K562 (cell line): Measurements from ENCODE around the gene OR5B21. TPM values are rescaled to one million over a fixed set of nuclear protein-coding genes. Genes with fewer than 3 reads are reported as not detected.

Source experiments
- ATAC-seq: fragments of 200-7000 bp; cut with Tn5 transposase; 3 replicates; pipeline ENCODE4 v1.9.1; 2020; ENCODE audit warnings: moderate library complexity
- BruUV-seq: library from RNA; stranded (reverse); fragments of 400-500 nt; replicated peaks from 2 replicates; lab custom pipeline; 2021; lab: Mats Ljungman, UMichigan
- CTCF ChIA-PET: fragments of 300-600 bp; formaldehyde crosslinking; extraction: SDS; loops from one replicate; lab custom pipeline; 2021; ENCODE audit warnings: low intra/inter-chr PET ratio; lab: Yijun Ruan, JAX
- POLR2A ChIA-PET: fragments of 300-600, 350-650 bp; sonication (Branson Sonifier 250); formaldehyde crosslinking; extraction: SDS; loops from one replicate; lab custom pipeline; 2021; ENCODE audit warnings: antibody characterized with exemption, inconsistent platforms; lab: Yijun Ruan, JAX
- DNase-seq, 4 experiments: peaks; one replicate each; pipeline versions ENCODE4 v3.0.0 to v3.0.0-alpha.2; 2011 to 2018; ENCODE audit warnings: low spot score in 3 of 4, mixed read lengths in 3 of 4; ENCODE audit errors: extremely low read depth in 1 of 4
- FAIRE-seq: peaks from 2 replicates; lab custom pipeline; 2011; peaks lifted over from hg19 to GRCh38; lab: Jason Lieb, UNC
- H2AFZ ChIP-seq: 2 replicates; pipeline ENCODE4 v1.6.0; 2011; ENCODE audit warnings: low read depth, low read length, control low read depth, inconsistent platforms
- H3K27ac ChIP-seq: fragments of 200-600 bp; 3 replicates; pipeline ENCODE4 v1.8.0; 2011; ENCODE audit warnings: low read depth, mild to moderate bottlenecking, control low read depth, inconsistent platforms, low read length, moderate library complexity, mixed read lengths; ENCODE audit errors: extremely low read depth
- H3K27me3 ChIP-seq, 2 experiments: fragments of 300-600 bp in 1 of 2; 2 replicates in 1 of 2; 3 replicates in 1 of 2; pipeline versions ENCODE4 v1.6.0 to v1.8.0; 2011; ENCODE audit warnings: inconsistent platforms in 2 of 2, low read length in 2 of 2, mild to moderate bottlenecking in 1 of 2, mixed read lengths in 1 of 2, moderate library complexity in 1 of 2; ENCODE audit not compliant: control insufficient read depth in 2 of 2, insufficient read depth in 2 of 2
- H3K36me3 ChIP-seq: fragments of 300-600 bp; 3 replicates; pipeline ENCODE4 v1.8.0; 2011; ENCODE audit warnings: mild to moderate bottlenecking, low read length, inconsistent platforms; ENCODE audit not compliant: control insufficient read depth, insufficient read depth
- H3K4me1 ChIP-seq, 2 experiments: fragments of 200-600 bp in 1 of 2; replicated peaks in 1 of 2; 2 replicates in 1 of 2; 3 replicates in 1 of 2; pipeline versions ENCODE4 v1.5.1 to v1.8.0; 2011; ENCODE audit warnings: inconsistent platforms in 2 of 2, low read length in 2 of 2, mild to moderate bottlenecking in 1 of 2, mixed read lengths in 1 of 2, moderate library complexity in 1 of 2; ENCODE audit not compliant: control insufficient read depth in 2 of 2, insufficient read depth in 2 of 2
- H3K4me2 ChIP-seq: 2 replicates; pipeline ENCODE4 v1.6.1; 2011; ENCODE audit warnings: low read length, control low read depth, inconsistent platforms, mixed read lengths; ENCODE audit not compliant: insufficient read depth
- H3K4me3 ChIP-seq: fragments of 200-600 bp; sonication (generic), shearing (Covaris generic); 2 replicates; pipeline ENCODE4 v1.5.1; 2016; ENCODE audit warnings: control low read depth, inconsistent platforms
- H3K79me2 ChIP-seq: fragments of 200-600 bp; 3 replicates; pipeline ENCODE4 v1.8.0; 2011; ENCODE audit warnings: low read length, inconsistent platforms; ENCODE audit not compliant: control insufficient read depth, insufficient read depth
- H3K9ac ChIP-seq, 2 experiments: 2 replicates each; pipeline versions ENCODE4 v1.6.0 to v1.6.1; 2011; ENCODE audit warnings: low read depth in 2 of 2, low read length in 2 of 2, control low read depth in 1 of 2, inconsistent platforms in 1 of 2, mild to moderate bottlenecking in 1 of 2, mixed read lengths in 1 of 2; ENCODE audit not compliant: insufficient read depth in 1 of 2
- H3K9me1 ChIP-seq: one replicate; pipeline ENCODE4 v1.6.0; 2011; ENCODE audit warnings: inconsistent platforms, mild to moderate bottlenecking, low read length, moderate library complexity; ENCODE audit not compliant: control insufficient read depth, insufficient read depth
- H3K9me3 ChIP-seq: replicated peaks from 2 replicates; pipeline ENCODE4 v1.5.1; 2011; ENCODE audit warnings: low read depth, low read length, inconsistent platforms; ENCODE audit not compliant: control insufficient read depth, insufficient read depth
- H4K20me1 ChIP-seq: replicated peaks from 2 replicates; pipeline ENCODE4 v1.6.1; 2011; ENCODE audit warnings: low read length, inconsistent platforms, mixed read lengths; ENCODE audit not compliant: control insufficient read depth, insufficient read depth
- ATF7 ChIP-seq: fragments of 450-650 bp; IDR thresholded peaks from 2 replicates; pipeline ENCODE4 v1.7.1; 2014; ENCODE audit warnings: mild to moderate bottlenecking, moderate library complexity
- CREBBP ChIP-seq: IDR thresholded peaks from one replicate; pipeline ENCODE4 v1.6.1; 2012; ENCODE audit warnings: low read depth, mild to moderate bottlenecking, control low read depth, inconsistent platforms, low read length
- ELF1 ChIP-seq: fragments of 200-800 bp; sonication (Bioruptor generic); IDR thresholded peaks from 2 replicates; pipeline ENCODE4 v1.6.1; 2016; ENCODE audit warnings: missing genetic modification characterization, missing compliant biosample characterization
- FOXA3 ChIP-seq, 2 experiments: fragments of 450-650 bp in 1 of 2; sonication (generic) in 1 of 2; formaldehyde crosslinking; IDR thresholded peaks in 1 of 2; conservative IDR thresholded peaks in 1 of 2; 2 replicates each; pipeline versions ENCODE4 v1.4.0 to v1.8.0; 2020 to 2022; ENCODE audit warnings: mild to moderate bottlenecking in 2 of 2, missing genetic modification reagents in 1 of 2
- FOXM1 ChIP-seq, 2 experiments: fragments of 450-650 bp in 1 of 2; sonication (generic) in 1 of 2; formaldehyde crosslinking in 1 of 2; IDR thresholded peaks; 2 replicates each; pipeline versions ENCODE4 v1.6.1 to v1.9.0; 2017 to 2022; ENCODE audit warnings: low read depth in 2 of 2, mild to moderate bottlenecking in 2 of 2, missing genetic modification reagents in 1 of 2, moderate library complexity in 1 of 2
- GABPA ChIP-seq: fragments of 200-800 bp; sonication (Bioruptor generic); conservative IDR thresholded peaks from 2 replicates; pipeline ENCODE4 v1.6.1; 2016; ENCODE audit warnings: low read depth, missing genetic modification characterization, missing compliant biosample characterization
- GATAD2B ChIP-seq: fragments of 450-650 bp; IDR thresholded peaks from 2 replicates; pipeline ENCODE4 v1.6.1; 2017; ENCODE audit warnings: mild to moderate bottlenecking, borderline replicate concordance
- HOMEZ ChIP-seq: fragments of 250-450 bp; sonication (Bioruptor Pico); IDR thresholded peaks from 2 replicates; pipeline ENCODE4 v1.4.0; 2020; ENCODE audit warnings: mild to moderate bottlenecking, moderate library complexity
- JUNB ChIP-seq: fragments of 450-650 bp; formaldehyde crosslinking; conservative IDR thresholded peaks from 2 replicates; pipeline ENCODE4 v1.4.0; 2020; ENCODE audit warnings: mild to moderate bottlenecking
- MCM7 ChIP-seq, 2 experiments: fragments of 450-650 bp; IDR thresholded peaks; 2 replicates each; pipeline ENCODE4 v1.6.1; 2016 to 2018
- PCBP1 ChIP-seq: fragments of 200-400 bp; formaldehyde crosslinking; IDR thresholded peaks from 2 replicates; pipeline ENCODE4 v1.6.1; 2018; ENCODE audit warnings: mild to moderate bottlenecking, low read depth, low read length; ENCODE audit not compliant: poor library complexity, severe bottlenecking
- SLC30A9 ChIP-seq: fragments of 250-450 bp; sonication (Bioruptor Pico); IDR thresholded peaks from 2 replicates; pipeline ENCODE4 v1.8.0; 2022; ENCODE audit warnings: mild to moderate bottlenecking, moderate library complexity
- TCF3 ChIP-seq: sonication (generic); formaldehyde crosslinking; IDR thresholded peaks from 2 replicates; pipeline ENCODE4 v1.4.0; 2020; ENCODE audit warnings: mild to moderate bottlenecking, missing genetic modification reagents
- TRIM25 ChIP-seq: fragments of 450-650 bp; IDR thresholded peaks from 2 replicates; pipeline ENCODE4 v1.7.0; 2016; ENCODE audit warnings: borderline replicate concordance
- ZBTB26 ChIP-seq: fragments of 450-650 bp; formaldehyde crosslinking; IDR thresholded peaks from 2 replicates; pipeline ENCODE4 v1.4.0; 2022; ENCODE audit warnings: missing genetic modification characterization
- ZC3H4 ChIP-seq: sonication (generic); formaldehyde crosslinking; IDR thresholded peaks from 2 replicates; pipeline ENCODE4 v1.9.0; 2021; ENCODE audit warnings: missing genetic modification reagents, borderline replicate concordance
- ZNF224 ChIP-seq: sonication (generic); formaldehyde crosslinking; IDR thresholded peaks from 2 replicates; pipeline ENCODE4 v1.8.0; 2022; ENCODE audit warnings: mild to moderate bottlenecking, missing genetic modification reagents
- in situ Hi-C: fragments of 300-500 bp; cut with MboI; formaldehyde crosslinking; loops from 4 replicates; pipeline ENCODE4 v1.15.0; 2018; ENCODE audit warnings: inconsistent platforms, mixed read lengths
- intact Hi-C: fragments of 100-400 bp; cut with micrococcal nuclease; formaldehyde crosslinking; loops from 2 replicates; pipeline ENCODE4 v1.14.2; 2022
- polyA plus RNA-seq, 8 experiments: library from polyadenylated mRNA; depleted of rRNA in 4 of 8; stranded (reverse) in 5 of 8; unstranded in 3 of 8; fragments of >200 nt; fragmentation: Nextera tagmentation in 2 of 8; fragmentation: Illumina TruSeq in 1 of 8; extraction: Ambion mirVana in 2 of 8; extraction: Trizol in 1 of 8; gene quantifications; 2 replicates each; pipeline versions ENCODE4 v1.2.1 to v1.2.3, GENCODE V29; 2011 to 2014; ENCODE audit warnings: inconsistent platforms in 1 of 8, missing spikeins in 1 of 8
- total RNA-seq, 7 experiments: library from RNA; depleted of rRNA in 6 of 7; stranded (reverse); fragments of >200 nt in 6 of 7; fragmentation: Illumina TruSeq in 2 of 7; extraction: Trizol in 2 of 7; gene quantifications; 2 replicates each; pipeline versions ENCODE4 v1.2.1 to v1.2.3, GENCODE V29; 2011 to 2021; ENCODE audit warnings: low replicate concordance in 1 of 7

Gene OR5B21
- total and polyA plus RNA-seq, 9 of the 15 experiments (the other 6 are each of a cell fraction or from before 2014, with no cell fraction given) = not detected

GRCh38 chr11:58508814-58509213 lies 909 bp upstream of the OR5B21 start:
- Histone ChIP-seq H3K36me3 (no peaks in the 10 kb centered on the region), H2AFZ (no peak overlapping the region), H3K4me2 (no peak overlapping the region), H3K4me1 (no peaks in the 10 kb centered on the region), H3K9me3 (no peaks in the 10 kb centered on the region), H3K9me1 (no peaks in the 10 kb centered on the region), H3K79me2 (no peaks in the 10 kb centered on the region), H3K27me3 (no peaks in the 10 kb centered on the region), H3K4me3 (no peak overlapping the region), H4K20me1 (no peaks in the 10 kb centered on the region), H3K27ac (no peak overlapping the region), H3K9ac (no peak overlapping the region)
- no peak for ATAC-seq
- no peak for DNase-seq
- BruUV-seq = no TSS peak
- intact Hi-C loops = no loop called here
- in situ Hi-C loops = loop anchor here (25.0 kb wide), 2 partner anchors 697 to 847 kb away; partner anchors contain the start of genes CLP1 and ZDHHC5
- FAIRE-seq = no peak
- CTCF ChIA-PET = no interaction called here
- POLR2A ChIA-PET = no interaction called here
- no peak for TF ChIP-seq ZNF224 (CRISPR knock-in tag)
- no peak for TF ChIP-seq ZC3H4 (CRISPR knock-in tag)
- no peak for TF ChIP-seq GABPA (tag)
- TF ChIP-seq ATF7 = no peak
- TF ChIP-seq FOXA3 (CRISPR knock-in tag; conservative IDR thresholded peaks at IDR 0.05 in 1 of 2, IDR thresholded peaks at IDR 0.05 in 1 of 2) = no peak
- no peak for TF ChIP-seq HOMEZ (CRISPR knock-in tag)
- no peak for TF ChIP-seq GATAD2B
- no peak for TF ChIP-seq PCBP1
- no peak for TF ChIP-seq ELF1 (tag)
- TF ChIP-seq FOXM1 (IDR thresholded peaks at IDR 0.05; ENCODE audit: low read depth) = no peak
- no peak for TF ChIP-seq FOXM1 (CRISPR knock-in tag; IDR thresholded peaks at IDR 0.05; ENCODE audit: low read depth)
- no peak for TF ChIP-seq TRIM25
- no peak for TF ChIP-seq CREBBP
- TF ChIP-seq MCM7 (IDR thresholded peaks at IDR 0.05) = no peak
- no peak for TF ChIP-seq TCF3 (CRISPR knock-in tag)
- TF ChIP-seq SLC30A9 (CRISPR knock-in tag) = no peak
- no peak for TF ChIP-seq JUNB (CRISPR knock-in tag)
- TF ChIP-seq ZBTB26 (CRISPR knock-in tag) = no peak
